GM23338 (cell line): Measurements from ENCODE around the gene PECR. TPM values are rescaled to one million over a fixed set of nuclear protein-coding genes. Genes with fewer than 3 reads are reported as not detected.

Source experiments
- ATAC-seq: fragments of 200-7000 bp; cut with Tn5 transposase; 3 replicates; pipeline ENCODE4 v1.9.1; 2020
- DNase-seq: peaks from one replicate; pipeline ENCODE4 v3.0.0-alpha.2; 2015; ENCODE audit warnings: low spot score
- H2AFZ ChIP-seq: fragments of 200-600 bp; sonication (generic); 2 replicates; pipeline ENCODE4 v1.8.0; 2016; ENCODE audit warnings: antibody characterized with exemption, mild to moderate bottlenecking, moderate library complexity
- H3F3A ChIP-seq: fragments of 200-600 bp; sonication (generic); replicated peaks from 2 replicates; pipeline ENCODE4 v1.8.0; 2017; ENCODE audit warnings: antibody characterized with exemption, mixed run types, low read depth
- H3K27ac ChIP-seq: fragments of 200-600 bp; sonication (generic); 2 replicates; pipeline ENCODE4 v1.6.1; 2016; ENCODE audit warnings: low read depth
- H3K27me3 ChIP-seq: fragments of 200-600 bp; sonication (generic); 2 replicates; pipeline ENCODE4 v1.8.0; 2016; ENCODE audit warnings: mild to moderate bottlenecking, mixed run types, moderate library complexity; ENCODE audit not compliant: insufficient read depth
- H3K36me3 ChIP-seq: fragments of 200-600 bp; sonication (generic); 2 replicates; pipeline ENCODE4 v1.8.0; 2016; ENCODE audit warnings: mild to moderate bottlenecking; ENCODE audit not compliant: insufficient read depth
- H3K4me1 ChIP-seq: fragments of 200-600 bp; sonication (generic); 2 replicates; pipeline ENCODE4 v1.8.0; 2016; ENCODE audit warnings: mild to moderate bottlenecking, moderate library complexity; ENCODE audit not compliant: insufficient read depth
- H3K4me2 ChIP-seq: fragments of 200-600 bp; sonication (generic); 2 replicates; pipeline ENCODE4 v1.7.1; 2017; ENCODE audit warnings: mixed run types
- H3K4me3 ChIP-seq: fragments of 200-600 bp; sonication (generic); 2 replicates; pipeline ENCODE4 v1.6.1; 2016; ENCODE audit warnings: mixed run types
- H3K79me2 ChIP-seq: fragments of 200-600 bp; sonication (generic); replicated peaks from 2 replicates; pipeline ENCODE4 v1.8.0; 2017; ENCODE audit warnings: mild to moderate bottlenecking; ENCODE audit not compliant: insufficient read depth
- H3K9me2 ChIP-seq: fragments of 200-600 bp; sonication (generic); 2 replicates; pipeline ENCODE4 v1.8.0; 2017; ENCODE audit not compliant: insufficient read depth
- H4K20me1 ChIP-seq: fragments of 200-600 bp; sonication (generic); replicated peaks from 2 replicates; pipeline ENCODE4 v1.8.0; 2017; ENCODE audit warnings: mild to moderate bottlenecking; ENCODE audit not compliant: insufficient read depth
- H3K27ac Mint-ChIP-seq: 2 replicates; pipeline ENCODE4 v1.8.0; 2020; ENCODE audit warnings: inconsistent platforms, mild to moderate bottlenecking, moderate library complexity, mixed read lengths
- H3K27me3 Mint-ChIP-seq: 3 replicates; pipeline ENCODE4 v1.8.0; 2022; ENCODE audit warnings: low read depth, mild to moderate bottlenecking, moderate library complexity, mixed read lengths, inconsistent platforms; ENCODE audit not compliant: insufficient read depth, poor library complexity
- H3K36me3 Mint-ChIP-seq: 3 replicates; pipeline ENCODE4 v1.8.0; 2021; ENCODE audit warnings: low read depth, mild to moderate bottlenecking, inconsistent platforms, moderate library complexity, mixed read lengths
- H3K4me1 Mint-ChIP-seq: 3 replicates; pipeline ENCODE4 v1.8.0; 2020; ENCODE audit warnings: mild to moderate bottlenecking, inconsistent platforms, mixed read lengths
- H3K4me3 Mint-ChIP-seq: 3 replicates; pipeline ENCODE4 v1.8.0; 2021; ENCODE audit warnings: moderate library complexity, mild to moderate bottlenecking, inconsistent platforms, mixed read lengths
- H3K9me3 Mint-ChIP-seq: 3 replicates; pipeline ENCODE4 v1.8.0; 2020; ENCODE audit warnings: moderate library complexity, mild to moderate bottlenecking, inconsistent platforms, mixed read lengths
- CREB1 ChIP-seq: fragments of 250-450 bp; sonication (Bioruptor Pico); IDR thresholded peaks from 2 replicates; pipeline ENCODE4 v1.5.0; 2020; ENCODE audit warnings: low read depth, mild to moderate bottlenecking, moderate library complexity
- EZH2 ChIP-seq: fragments of 200-600 bp; sonication (generic); IDR thresholded peaks from one replicate; pipeline ENCODE4 v1.8.0; 2017; ENCODE audit warnings: antibody characterized with exemption, mild to moderate bottlenecking, low read depth; ENCODE audit not compliant: unreplicated experiment
- EZH2phosphoT487 ChIP-seq: fragments of 200-600 bp; sonication (generic); IDR thresholded peaks from one replicate; pipeline ENCODE4 v1.8.1; 2018; ENCODE audit warnings: antibody characterized with exemption; ENCODE audit not compliant: unreplicated experiment
- JUNB ChIP-seq: IDR thresholded peaks from one replicate; pipeline ENCODE4 v1.6.1; 2016; ENCODE audit warnings: antibody characterized with exemption; ENCODE audit not compliant: unreplicated experiment
- NANOG ChIP-seq: IDR thresholded peaks from 2 replicates; pipeline ENCODE4 v1.6.1; 2016; ENCODE audit warnings: antibody characterized with exemption, borderline replicate concordance
- POLR2AphosphoS5 ChIP-seq: IDR thresholded peaks from 2 replicates; pipeline ENCODE4 v1.6.1; 2016; ENCODE audit warnings: antibody characterized with exemption, low read depth
- STAT1 ChIP-seq: IDR thresholded peaks from one replicate; pipeline ENCODE4 v1.6.1; 2016; ENCODE audit warnings: antibody characterized with exemption; ENCODE audit not compliant: unreplicated experiment
- ZNF114 ChIP-seq: fragments of 250-450 bp; sonication (Bioruptor Pico); IDR thresholded peaks from 2 replicates; pipeline ENCODE4 v1.5.0; 2020; ENCODE audit warnings: mild to moderate bottlenecking, moderate library complexity
- ZNF331 ChIP-seq: fragments of 250-450 bp; sonication (Bioruptor Pico); IDR thresholded peaks from 2 replicates; pipeline ENCODE4 v1.5.0; 2020; ENCODE audit warnings: low read depth, mild to moderate bottlenecking, moderate library complexity
- polyA plus RNA-seq: library from polyadenylated mRNA; unstranded; fragments of >200 nt; fragmentation: Nextera tagmentation; extraction: Ambion mirVana; gene quantifications from 2 replicates; pipeline ENCODE4 v1.2.1, GENCODE V29; 2016
- total RNA-seq: library from RNA; depleted of rRNA; stranded (reverse); fragments of >200 nt; shearing (Covaris generic); gene quantifications from 2 replicates; pipeline ENCODE4 v1.2.3, GENCODE V29; 2014
- TF ChIP-seq, protein P1 (sequence below), 2 experiments: fragments of 200-600 bp in 1 of 2; sonication (generic) in 1 of 2; conservative IDR thresholded peaks; 2 replicates each; pipeline versions ENCODE4 v1.5.1 to v1.6.1; 2016 to 2017; ENCODE audit warnings: antibody characterized with exemption in 2 of 2, low read depth in 2 of 2, mild to moderate bottlenecking in 2 of 2, moderate library complexity in 1 of 2
- TF ChIP-seq, protein P2 (sequence below): IDR thresholded peaks from one replicate; pipeline ENCODE4 v1.6.1; 2018; ENCODE audit warnings: antibody characterized with exemption; ENCODE audit not compliant: unreplicated experiment
- TF ChIP-seq, protein P3 (sequence below): fragments of 250-450 bp; sonication (Bioruptor Pico); IDR thresholded peaks from 2 replicates; pipeline ENCODE4 v1.5.0; 2020; ENCODE audit warnings: mild to moderate bottlenecking, moderate library complexity
- TF ChIP-seq, protein P4 (sequence below): IDR thresholded peaks from 2 replicates; pipeline ENCODE4 v1.6.1; 2016; ENCODE audit warnings: antibody characterized with exemption

Gene PECR
- total and polyA plus RNA-seq, 2 experiments from 2014 or later = 12.1 to 15.5 TPM

DNA sequence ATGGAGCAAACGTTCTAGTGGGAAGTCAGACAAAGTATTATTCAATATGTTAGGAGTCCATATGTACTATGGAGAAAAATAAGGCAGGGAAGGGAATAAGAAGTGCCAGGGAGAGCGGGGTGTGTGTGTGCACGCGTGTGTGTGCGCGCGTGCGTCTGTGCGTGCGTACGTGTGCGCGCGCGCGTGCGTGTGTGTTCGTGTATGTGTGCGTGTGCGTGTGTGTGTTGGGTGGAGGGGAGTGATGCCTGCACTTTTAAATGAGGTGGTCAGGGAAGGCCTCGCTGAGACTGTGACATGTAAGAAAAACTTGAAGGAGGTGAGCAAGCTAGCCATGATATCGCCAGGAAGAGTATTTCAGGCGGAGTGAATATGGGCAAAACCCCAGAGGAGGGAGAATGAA, 66.6 kb downstream of the PECR start (continued):
- no peak for TF ChIP-seq EZH2

DNA sequence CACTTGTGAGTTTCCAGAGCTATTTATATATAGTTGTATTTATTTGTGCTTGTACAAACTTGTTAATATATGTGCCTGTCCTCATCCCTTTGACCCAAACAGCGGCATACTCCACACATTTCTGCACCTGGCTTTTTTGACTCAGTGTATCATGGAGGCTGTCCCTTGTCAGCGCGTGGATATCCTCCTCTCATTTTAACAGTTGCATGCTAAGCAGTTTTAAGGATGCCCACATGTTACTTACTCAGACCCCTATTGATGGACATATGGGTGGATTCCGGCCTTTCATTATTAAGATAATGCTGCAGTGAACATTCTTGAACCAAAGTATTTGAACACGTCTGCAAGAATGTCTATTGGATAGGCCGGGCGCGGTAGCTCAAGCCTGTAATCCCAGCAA, 67.6 kb downstream of the PECR start:
- no peak overlapping the region; the same call in 1 of the 2 replicates for H3K27ac Mint-ChIP-seq
- no peaks in the 10 kb centered on the region for H3K36me3 ChIP-seq
- H3K4me1 Mint-ChIP-seq = peaks cover 22% of the 10 kb centered on the region
- peaks cover 8% of the 10 kb centered on the region; the same call in 2 of the 3 replicates for H3K36me3 Mint-ChIP-seq
- no peaks in the 10 kb centered on the region for H3K9me3 Mint-ChIP-seq
- peaks cover 26% of the 10 kb centered on the region for H3K4me1 ChIP-seq
- H3K4me2 ChIP-seq = peak overlapping the region; percentile 44
- H3F3A ChIP-seq = no peaks in the 10 kb centered on the region
- peaks cover 6% of the 10 kb centered on the region for H3K27me3 Mint-ChIP-seq
- no peak overlapping the region for H3K27ac ChIP-seq
- peaks cover 3% of the 10 kb centered on the region; the same call in 1 of the 2 replicates for H3K9me2 ChIP-seq
- DNase-seq = no peak
- peak overlapping the region; percentile 46 for H3K4me3 Mint-ChIP-seq
- TF ChIP-seq, protein P1, sequence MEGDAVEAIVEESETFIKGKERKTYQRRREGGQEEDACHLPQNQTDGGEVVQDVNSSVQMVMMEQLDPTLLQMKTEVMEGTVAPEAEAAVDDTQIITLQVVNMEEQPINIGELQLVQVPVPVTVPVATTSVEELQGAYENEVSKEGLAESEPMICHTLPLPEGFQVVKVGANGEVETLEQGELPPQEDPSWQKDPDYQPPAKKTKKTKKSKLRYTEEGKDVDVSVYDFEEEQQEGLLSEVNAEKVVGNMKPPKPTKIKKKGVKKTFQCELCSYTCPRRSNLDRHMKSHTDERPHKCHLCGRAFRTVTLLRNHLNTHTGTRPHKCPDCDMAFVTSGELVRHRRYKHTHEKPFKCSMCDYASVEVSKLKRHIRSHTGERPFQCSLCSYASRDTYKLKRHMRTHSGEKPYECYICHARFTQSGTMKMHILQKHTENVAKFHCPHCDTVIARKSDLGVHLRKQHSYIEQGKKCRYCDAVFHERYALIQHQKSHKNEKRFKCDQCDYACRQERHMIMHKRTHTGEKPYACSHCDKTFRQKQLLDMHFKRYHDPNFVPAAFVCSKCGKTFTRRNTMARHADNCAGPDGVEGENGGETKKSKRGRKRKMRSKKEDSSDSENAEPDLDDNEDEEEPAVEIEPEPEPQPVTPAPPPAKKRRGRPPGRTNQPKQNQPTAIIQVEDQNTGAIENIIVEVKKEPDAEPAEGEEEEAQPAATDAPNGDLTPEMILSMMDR (conservative IDR thresholded peaks at IDR 0.05; ENCODE audit: low read depth in 2 of 2) = no peak
- TF ChIP-seq, protein P2, sequence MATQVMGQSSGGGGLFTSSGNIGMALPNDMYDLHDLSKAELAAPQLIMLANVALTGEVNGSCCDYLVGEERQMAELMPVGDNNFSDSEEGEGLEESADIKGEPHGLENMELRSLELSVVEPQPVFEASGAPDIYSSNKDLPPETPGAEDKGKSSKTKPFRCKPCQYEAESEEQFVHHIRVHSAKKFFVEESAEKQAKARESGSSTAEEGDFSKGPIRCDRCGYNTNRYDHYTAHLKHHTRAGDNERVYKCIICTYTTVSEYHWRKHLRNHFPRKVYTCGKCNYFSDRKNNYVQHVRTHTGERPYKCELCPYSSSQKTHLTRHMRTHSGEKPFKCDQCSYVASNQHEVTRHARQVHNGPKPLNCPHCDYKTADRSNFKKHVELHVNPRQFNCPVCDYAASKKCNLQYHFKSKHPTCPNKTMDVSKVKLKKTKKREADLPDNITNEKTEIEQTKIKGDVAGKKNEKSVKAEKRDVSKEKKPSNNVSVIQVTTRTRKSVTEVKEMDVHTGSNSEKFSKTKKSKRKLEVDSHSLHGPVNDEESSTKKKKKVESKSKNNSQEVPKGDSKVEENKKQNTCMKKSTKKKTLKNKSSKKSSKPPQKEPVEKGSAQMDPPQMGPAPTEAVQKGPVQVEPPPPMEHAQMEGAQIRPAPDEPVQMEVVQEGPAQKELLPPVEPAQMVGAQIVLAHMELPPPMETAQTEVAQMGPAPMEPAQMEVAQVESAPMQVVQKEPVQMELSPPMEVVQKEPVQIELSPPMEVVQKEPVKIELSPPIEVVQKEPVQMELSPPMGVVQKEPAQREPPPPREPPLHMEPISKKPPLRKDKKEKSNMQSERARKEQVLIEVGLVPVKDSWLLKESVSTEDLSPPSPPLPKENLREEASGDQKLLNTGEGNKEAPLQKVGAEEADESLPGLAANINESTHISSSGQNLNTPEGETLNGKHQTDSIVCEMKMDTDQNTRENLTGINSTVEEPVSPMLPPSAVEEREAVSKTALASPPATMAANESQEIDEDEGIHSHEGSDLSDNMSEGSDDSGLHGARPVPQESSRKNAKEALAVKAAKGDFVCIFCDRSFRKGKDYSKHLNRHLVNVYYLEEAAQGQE = no peak
- TF ChIP-seq EZH2 (no peak), JUNB (no peak), STAT1 (no peak), CREB1 (no peak), NANOG (no peak), ZNF114 (no peak), EZH2phosphoT487 (no peak), ZNF331 (CRISPR knock-in tag) (no peak), POLR2AphosphoS5 (no peak)
- TF ChIP-seq, protein P3, sequence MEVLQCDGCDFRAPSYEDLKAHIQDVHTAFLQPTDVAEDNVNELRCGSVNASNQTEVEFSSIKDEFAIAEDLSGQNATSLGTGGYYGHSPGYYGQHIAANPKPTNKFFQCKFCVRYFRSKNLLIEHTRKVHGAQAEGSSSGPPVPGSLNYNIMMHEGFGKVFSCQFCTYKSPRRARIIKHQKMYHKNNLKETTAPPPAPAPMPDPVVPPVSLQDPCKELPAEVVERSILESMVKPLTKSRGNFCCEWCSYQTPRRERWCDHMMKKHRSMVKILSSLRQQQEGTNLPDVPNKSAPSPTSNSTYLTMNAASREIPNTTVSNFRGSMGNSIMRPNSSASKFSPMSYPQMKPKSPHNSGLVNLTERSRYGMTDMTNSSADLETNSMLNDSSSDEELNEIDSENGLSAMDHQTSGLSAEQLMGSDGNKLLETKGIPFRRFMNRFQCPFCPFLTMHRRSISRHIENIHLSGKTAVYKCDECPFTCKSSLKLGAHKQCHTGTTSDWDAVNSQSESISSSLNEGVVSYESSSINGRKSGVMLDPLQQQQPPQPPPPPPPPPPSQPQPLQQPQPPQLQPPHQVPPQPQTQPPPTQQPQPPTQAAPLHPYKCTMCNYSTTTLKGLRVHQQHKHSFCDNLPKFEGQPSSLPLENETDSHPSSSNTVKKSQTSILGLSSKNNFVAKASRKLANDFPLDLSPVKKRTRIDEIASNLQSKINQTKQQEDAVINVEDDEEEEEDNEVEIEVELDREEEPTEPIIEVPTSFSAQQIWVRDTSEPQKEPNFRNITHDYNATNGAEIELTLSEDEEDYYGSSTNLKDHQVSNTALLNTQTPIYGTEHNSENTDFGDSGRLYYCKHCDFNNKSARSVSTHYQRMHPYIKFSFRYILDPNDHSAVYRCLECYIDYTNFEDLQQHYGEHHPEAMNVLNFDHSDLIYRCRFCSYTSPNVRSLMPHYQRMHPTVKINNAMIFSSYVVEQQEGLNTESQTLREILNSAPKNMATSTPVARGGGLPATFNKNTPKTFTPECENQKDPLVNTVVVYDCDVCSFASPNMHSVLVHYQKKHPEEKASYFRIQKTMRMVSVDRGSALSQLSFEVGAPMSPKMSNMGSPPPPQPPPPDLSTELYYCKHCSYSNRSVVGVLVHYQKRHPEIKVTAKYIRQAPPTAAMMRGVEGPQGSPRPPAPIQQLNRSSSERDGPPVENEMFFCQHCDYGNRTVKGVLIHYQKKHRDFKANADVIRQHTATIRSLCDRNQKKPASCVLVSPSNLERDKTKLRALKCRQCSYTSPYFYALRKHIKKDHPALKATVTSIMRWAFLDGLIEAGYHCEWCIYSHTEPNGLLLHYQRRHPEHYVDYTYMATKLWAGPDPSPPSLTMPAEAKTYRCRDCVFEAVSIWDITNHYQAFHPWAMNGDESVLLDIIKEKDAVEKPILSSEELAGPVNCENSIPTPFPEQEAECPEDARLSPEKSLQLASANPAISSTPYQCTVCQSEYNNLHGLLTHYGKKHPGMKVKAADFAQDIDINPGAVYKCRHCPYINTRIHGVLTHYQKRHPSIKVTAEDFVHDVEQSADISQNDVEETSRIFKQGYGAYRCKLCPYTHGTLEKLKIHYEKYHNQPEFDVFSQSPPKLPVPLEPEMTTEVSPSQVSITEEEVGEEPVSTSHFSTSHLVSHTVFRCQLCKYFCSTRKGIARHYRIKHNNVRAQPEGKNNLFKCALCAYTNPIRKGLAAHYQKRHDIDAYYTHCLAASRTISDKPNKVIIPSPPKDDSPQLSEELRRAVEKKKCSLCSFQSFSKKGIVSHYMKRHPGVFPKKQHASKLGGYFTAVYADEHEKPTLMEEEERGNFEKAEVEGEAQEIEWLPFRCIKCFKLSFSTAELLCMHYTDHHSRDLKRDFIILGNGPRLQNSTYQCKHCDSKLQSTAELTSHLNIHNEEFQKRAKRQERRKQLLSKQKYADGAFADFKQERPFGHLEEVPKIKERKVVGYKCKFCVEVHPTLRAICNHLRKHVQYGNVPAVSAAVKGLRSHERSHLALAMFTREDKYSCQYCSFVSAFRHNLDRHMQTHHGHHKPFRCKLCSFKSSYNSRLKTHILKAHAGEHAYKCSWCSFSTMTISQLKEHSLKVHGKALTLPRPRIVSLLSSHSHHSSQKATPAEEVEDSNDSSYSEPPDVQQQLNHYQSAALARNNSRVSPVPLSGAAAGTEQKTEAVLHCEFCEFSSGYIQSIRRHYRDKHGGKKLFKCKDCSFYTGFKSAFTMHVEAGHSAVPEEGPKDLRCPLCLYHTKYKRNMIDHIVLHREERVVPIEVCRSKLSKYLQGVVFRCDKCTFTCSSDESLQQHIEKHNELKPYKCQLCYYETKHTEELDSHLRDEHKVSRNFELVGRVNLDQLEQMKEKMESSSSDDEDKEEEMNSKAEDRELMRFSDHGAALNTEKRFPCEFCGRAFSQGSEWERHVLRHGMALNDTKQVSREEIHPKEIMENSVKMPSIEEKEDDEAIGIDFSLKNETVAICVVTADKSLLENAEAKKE (CRISPR knock-in tag) = no peak
- TF ChIP-seq, protein P4, sequence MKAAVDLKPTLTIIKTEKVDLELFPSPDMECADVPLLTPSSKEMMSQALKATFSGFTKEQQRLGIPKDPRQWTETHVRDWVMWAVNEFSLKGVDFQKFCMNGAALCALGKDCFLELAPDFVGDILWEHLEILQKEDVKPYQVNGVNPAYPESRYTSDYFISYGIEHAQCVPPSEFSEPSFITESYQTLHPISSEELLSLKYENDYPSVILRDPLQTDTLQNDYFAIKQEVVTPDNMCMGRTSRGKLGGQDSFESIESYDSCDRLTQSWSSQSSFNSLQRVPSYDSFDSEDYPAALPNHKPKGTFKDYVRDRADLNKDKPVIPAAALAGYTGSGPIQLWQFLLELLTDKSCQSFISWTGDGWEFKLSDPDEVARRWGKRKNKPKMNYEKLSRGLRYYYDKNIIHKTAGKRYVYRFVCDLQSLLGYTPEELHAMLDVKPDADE = no peak
- H4K20me1 ChIP-seq = no peaks in the 10 kb centered on the region
- H3K4me3 ChIP-seq = peak overlapping the region; percentile 76; the same call in 1 of the 2 replicates
- H3K79me2 ChIP-seq = peaks cover 37% of the 10 kb centered on the region
- no peaks in the 10 kb centered on the region for H3K27me3 ChIP-seq
- H2AFZ ChIP-seq = peak overlapping the region; percentile 70; the same call in 1 of the 2 replicates
- ATAC-seq = no peak
